ENCODE results near the gene GFPT2. TPM values are rescaled to one million over a fixed set of nuclear protein-coding genes. Genes with fewer than 3 reads are reported as not detected.

The GFPT2 gene
- total RNA-seq, 1 donor from 2014 or later: 20.4 TPM

DNA sequence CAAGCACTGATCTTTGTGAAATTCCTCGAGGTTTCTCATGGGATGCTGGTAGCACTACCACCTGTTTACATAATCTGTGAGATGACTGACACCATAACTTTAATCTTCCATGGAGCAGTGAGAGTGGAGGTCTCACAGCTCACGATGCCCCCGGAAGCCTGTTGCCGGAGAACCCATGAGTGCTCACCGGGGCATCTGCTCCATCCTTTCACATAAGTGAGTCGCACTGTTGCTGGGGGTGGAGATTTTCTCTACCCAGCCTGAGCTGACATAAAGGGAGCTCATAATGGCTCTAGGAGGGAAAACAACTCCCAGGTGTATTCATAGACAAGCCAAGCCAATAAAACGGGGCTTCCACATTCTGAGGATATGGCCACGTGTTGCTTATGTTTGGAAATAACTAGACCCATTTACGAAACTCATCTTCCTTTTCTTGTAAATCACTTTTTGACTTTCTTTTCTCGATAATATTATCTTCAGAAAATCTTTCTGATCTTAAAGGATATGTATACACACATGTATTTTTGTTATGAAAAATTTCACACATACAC, 11.2 kb upstream of the GFPT2 start:
- no peak overlapping the region for H3K4me3 ChIP-seq
- H3K9me3 ChIP-seq: no peaks in the 10 kb centered on the region
- H3K36me3 ChIP-seq: no peaks in the 10 kb centered on the region
- intact Hi-C loops (cut with DNase I): no loop called here
- no peak overlapping the region for H3K27ac ChIP-seq
- no peaks in the 10 kb centered on the region for H3K27me3 ChIP-seq
- DNase-seq: no peak
- TF ChIP-seq, protein P1, sequence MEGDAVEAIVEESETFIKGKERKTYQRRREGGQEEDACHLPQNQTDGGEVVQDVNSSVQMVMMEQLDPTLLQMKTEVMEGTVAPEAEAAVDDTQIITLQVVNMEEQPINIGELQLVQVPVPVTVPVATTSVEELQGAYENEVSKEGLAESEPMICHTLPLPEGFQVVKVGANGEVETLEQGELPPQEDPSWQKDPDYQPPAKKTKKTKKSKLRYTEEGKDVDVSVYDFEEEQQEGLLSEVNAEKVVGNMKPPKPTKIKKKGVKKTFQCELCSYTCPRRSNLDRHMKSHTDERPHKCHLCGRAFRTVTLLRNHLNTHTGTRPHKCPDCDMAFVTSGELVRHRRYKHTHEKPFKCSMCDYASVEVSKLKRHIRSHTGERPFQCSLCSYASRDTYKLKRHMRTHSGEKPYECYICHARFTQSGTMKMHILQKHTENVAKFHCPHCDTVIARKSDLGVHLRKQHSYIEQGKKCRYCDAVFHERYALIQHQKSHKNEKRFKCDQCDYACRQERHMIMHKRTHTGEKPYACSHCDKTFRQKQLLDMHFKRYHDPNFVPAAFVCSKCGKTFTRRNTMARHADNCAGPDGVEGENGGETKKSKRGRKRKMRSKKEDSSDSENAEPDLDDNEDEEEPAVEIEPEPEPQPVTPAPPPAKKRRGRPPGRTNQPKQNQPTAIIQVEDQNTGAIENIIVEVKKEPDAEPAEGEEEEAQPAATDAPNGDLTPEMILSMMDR (IDR thresholded peaks at IDR 0.05): no peak
- H3K4me1 ChIP-seq: no peaks in the 10 kb centered on the region
- no peak for ATAC-seq

DNA sequence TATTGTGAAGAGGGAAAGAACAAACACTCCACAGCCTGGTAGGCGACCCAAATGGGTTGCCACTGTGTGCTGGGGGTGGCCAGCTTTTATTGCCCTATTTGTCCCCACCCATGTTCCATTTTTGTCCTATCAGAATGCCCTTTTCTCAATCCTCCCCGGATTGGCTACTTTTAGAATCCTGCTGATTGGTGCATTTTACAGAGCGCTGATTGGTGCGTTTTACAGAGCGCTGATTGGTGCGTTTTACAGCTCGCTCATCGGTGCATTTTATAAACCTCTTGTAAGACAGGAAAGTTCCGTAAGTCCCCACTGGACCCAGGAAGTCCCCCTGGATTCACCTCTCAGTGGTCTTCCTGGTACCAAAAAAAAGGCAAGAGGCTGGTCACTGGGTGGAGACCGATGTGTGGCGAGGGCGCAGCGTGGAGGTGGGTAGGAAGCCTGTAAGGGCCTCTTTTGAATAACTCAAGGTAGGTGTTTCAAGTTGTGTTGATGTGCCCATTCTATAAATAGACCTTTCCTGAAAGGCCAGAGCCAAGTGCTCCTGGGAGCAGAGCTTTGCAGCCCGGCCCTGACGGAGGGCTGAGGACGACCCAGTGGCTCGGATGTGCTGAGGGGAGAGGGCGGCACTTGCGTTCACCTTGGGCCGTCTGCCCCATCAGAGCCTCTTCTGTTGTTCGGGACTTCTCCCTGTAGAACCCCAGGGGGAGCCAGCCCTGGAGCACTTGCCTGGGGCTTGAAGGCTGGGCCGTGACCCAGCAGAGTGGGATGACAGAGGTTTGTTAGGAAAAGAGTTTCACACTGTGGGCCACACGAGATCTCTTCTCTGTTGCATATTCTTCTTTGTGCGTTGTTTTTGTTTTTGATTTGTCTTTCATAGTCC, 7.2 kb upstream of the GFPT2 start:
- no peak overlapping the region for H3K4me3 ChIP-seq
- intact Hi-C loops (cut with DNase I): no loop called here
- H3K27ac ChIP-seq: no peak overlapping the region
- H3K9me3 ChIP-seq: no peaks in the 10 kb centered on the region
- no peaks in the 10 kb centered on the region for H3K4me1 ChIP-seq
- TF ChIP-seq, protein P1 (IDR thresholded peaks at IDR 0.05): no peak
- ATAC-seq: no peak
- H3K36me3 ChIP-seq: no peaks in the 10 kb centered on the region
- DNase-seq: no peak
- no peaks in the 10 kb centered on the region for H3K27me3 ChIP-seq

DNA sequence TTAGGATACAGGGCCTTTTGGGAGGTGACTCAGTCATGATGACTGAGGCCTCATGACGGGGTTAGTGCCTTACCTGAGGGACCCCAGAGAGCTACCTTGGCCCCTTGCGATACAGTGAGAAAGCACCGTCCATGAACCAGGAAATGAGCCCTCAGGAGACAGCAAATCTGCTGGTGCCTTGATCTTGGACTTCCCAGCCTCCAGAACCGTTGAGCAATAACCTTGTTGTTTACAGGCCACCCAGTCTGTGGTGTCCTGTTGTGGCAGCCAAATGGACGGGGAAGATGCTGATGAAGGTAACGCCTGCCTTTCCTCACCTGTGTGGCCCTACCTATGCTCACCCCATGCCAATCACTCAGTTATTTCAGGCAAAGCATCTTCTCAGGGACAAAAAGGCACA, 5.6 kb upstream of the GFPT2 start:
- intact Hi-C loops (cut with DNase I): no loop called here
- H3K4me3 ChIP-seq: no peak overlapping the region
- H3K36me3 ChIP-seq: no peaks in the 10 kb centered on the region
- no peak for ATAC-seq
- H3K9me3 ChIP-seq: no peaks in the 10 kb centered on the region
- H3K27ac ChIP-seq: no peak overlapping the region
- no peak for DNase-seq
- H3K4me1 ChIP-seq: peaks cover 6% of the 10 kb centered on the region
- H3K27me3 ChIP-seq: peaks cover 8% of the 10 kb centered on the region
- TF ChIP-seq, protein P1 (IDR thresholded peaks at IDR 0.05): no peak

DNA sequence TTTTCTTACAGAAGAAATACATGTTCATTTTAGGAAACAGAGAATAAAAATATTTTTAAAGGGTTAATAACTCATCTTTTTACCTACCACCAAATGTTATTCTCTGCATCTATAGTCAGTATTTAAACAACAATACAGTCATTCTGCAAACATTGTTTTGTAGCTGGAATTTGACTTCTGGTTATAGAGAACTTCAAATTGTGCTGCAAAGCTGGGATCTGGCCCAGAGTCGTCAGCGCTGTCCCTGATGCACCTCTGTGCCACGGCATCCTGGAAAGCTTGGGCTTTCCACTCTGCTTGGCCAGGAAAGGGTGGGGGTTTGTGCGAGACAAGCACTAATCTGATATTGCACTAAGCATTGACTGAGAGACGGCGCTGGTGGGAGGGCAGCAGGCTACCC, 5.0 kb upstream of the GFPT2 start:
- intact Hi-C loops (cut with DNase I): no loop called here
- ATAC-seq: no peak

DNA sequence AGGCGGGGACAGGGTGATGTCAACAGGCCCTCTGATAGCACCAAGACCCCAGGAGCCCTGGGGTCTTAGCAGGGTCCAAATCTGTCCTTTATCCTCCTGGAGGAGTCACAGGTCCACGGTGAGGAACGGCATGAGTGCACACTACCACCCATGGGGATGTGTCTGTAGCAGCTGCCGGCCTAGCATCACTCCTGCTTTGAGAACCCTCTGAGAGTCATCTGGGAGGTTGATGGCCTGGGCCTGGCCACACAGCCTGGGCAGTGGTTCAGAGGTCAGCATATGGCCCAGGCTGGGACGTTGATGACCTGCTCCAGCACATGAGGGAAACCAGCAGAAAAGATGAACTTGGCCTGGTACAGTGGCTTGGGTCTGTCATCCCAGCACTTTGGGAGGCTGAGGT, 1.8 kb upstream of the GFPT2 start:
- intact Hi-C loops (cut with DNase I): no loop called here
- H3K4me1 ChIP-seq: peaks cover 9% of the 10 kb centered on the region
- H3K27ac ChIP-seq: no peak overlapping the region
- H3K9me3 ChIP-seq: no peaks in the 10 kb centered on the region
- H3K27me3 ChIP-seq: peaks cover 30% of the 10 kb centered on the region
- ATAC-seq (no peak), DNase-seq (no peak)
- no peaks in the 10 kb centered on the region for H3K36me3 ChIP-seq
- TF ChIP-seq, protein P1 (IDR thresholded peaks at IDR 0.05): no peak
- H3K4me3 ChIP-seq: no peak overlapping the region

More for the DNA sequence above, 5.0 kb upstream of the GFPT2 start:
- H3K4me3 ChIP-seq: no peak overlapping the region
- H3K4me1 ChIP-seq: peaks cover 9% of the 10 kb centered on the region
- DNase-seq: no peak
- TF ChIP-seq, protein P1 (IDR thresholded peaks at IDR 0.05): no peak
- no peak overlapping the region for H3K27ac ChIP-seq
- no peaks in the 10 kb centered on the region for H3K36me3 ChIP-seq
- H3K9me3 ChIP-seq: no peaks in the 10 kb centered on the region
- peaks cover 8% of the 10 kb centered on the region for H3K27me3 ChIP-seq

Measured in upper lobe of right lung (tissue), 1 donor.